PC-9 (cell line): ENCODE data around the gene FBLIM1. TPM values are rescaled to one million over a fixed set of nuclear protein-coding genes. Genes with fewer than 3 reads are reported as not detected.
A peak's percentile ranks its signal among the peaks of the same experiment; 100 is the strongest.

Experiments
- BruUV-seq: library from RNA; stranded (reverse); fragments of 400-500 nt; replicated peaks from 2 replicates; lab custom pipeline; 2021; lab: Mats Ljungman, UMichigan
- CTCF ChIA-PET: fragments of 300-600 bp; sonication (Branson Sonifier 250); formaldehyde crosslinking; loops from one replicate; lab custom pipeline; 2022; ENCODE audit warnings: antibody characterized with exemption; lab: Charles Lee
- POLR2A ChIA-PET: fragments of 300-600 bp; sonication (Branson Sonifier 250); formaldehyde crosslinking; loops from one replicate; lab custom pipeline; 2022; ENCODE audit warnings: antibody characterized with exemption; ENCODE audit not compliant: unreplicated experiment; lab: Charles Lee
- DNase-seq, 2 experiments: peaks; one replicate each; pipeline versions ENCODE4 v3.0.0 to v3.0.0-alpha.2; 2015 to 2022; ENCODE audit warnings: mixed read lengths in 1 of 2
- H2AFZ ChIP-seq: fragments of 200-600 bp; sonication (generic); 2 replicates; pipeline ENCODE4 v1.8.1; 2017; ENCODE audit warnings: antibody characterized with exemption
- H3F3A ChIP-seq: fragments of 200-600 bp; sonication (generic); 2 replicates; pipeline ENCODE4 v1.8.1; 2017; ENCODE audit warnings: antibody characterized with exemption, mild to moderate bottlenecking, low read depth; ENCODE audit not compliant: insufficient read depth
- H3K27ac ChIP-seq: fragments of 200-600 bp; sonication (generic); 2 replicates; pipeline ENCODE4 v1.6.1; 2016; ENCODE audit warnings: mixed run types
- H3K27me3 ChIP-seq: fragments of 200-600 bp; sonication (generic); 2 replicates; pipeline ENCODE4 v1.6.1; 2016; ENCODE audit warnings: low read depth, mixed run types; ENCODE audit not compliant: insufficient read depth
- H3K36me3 ChIP-seq: fragments of 200-600 bp; sonication (generic); 2 replicates; pipeline ENCODE4 v1.6.1; 2016; ENCODE audit warnings: low read depth, mixed run types
- H3K4me1 ChIP-seq: fragments of 200-600 bp; sonication (generic); replicated peaks from 2 replicates; pipeline ENCODE4 v1.6.1; 2016; ENCODE audit warnings: mixed run types; ENCODE audit not compliant: insufficient read depth
- H3K4me2 ChIP-seq: fragments of 200-600 bp; sonication (generic); 2 replicates; pipeline ENCODE4 v1.6.1; 2017; ENCODE audit warnings: mixed run types
- H3K4me3 ChIP-seq: fragments of 200-600 bp; sonication (generic); 2 replicates; pipeline ENCODE4 v1.6.1; 2016; ENCODE audit warnings: mixed run types
- H3K79me2 ChIP-seq: fragments of 200-600 bp; sonication (generic); 2 replicates; pipeline ENCODE4 v1.6.1; 2017; ENCODE audit warnings: low read depth, mixed run types
- H3K9me2 ChIP-seq: fragments of 200-600 bp; sonication (generic); 2 replicates; pipeline ENCODE4 v1.8.1; 2017; ENCODE audit warnings: mild to moderate bottlenecking; ENCODE audit not compliant: insufficient read depth
- H3K9me3 ChIP-seq: fragments of 200-600 bp; sonication (generic); 2 replicates; pipeline ENCODE4 v1.8.1; 2016; ENCODE audit warnings: low read depth; ENCODE audit not compliant: insufficient read depth
- H4K20me1 ChIP-seq: fragments of 200-600 bp; sonication (generic); 2 replicates; pipeline ENCODE4 v1.8.1; 2017; ENCODE audit not compliant: insufficient read depth
- EZH2 ChIP-seq: fragments of 200-600 bp; sonication (generic); IDR thresholded peaks from 2 replicates; pipeline ENCODE4 v1.8.0; 2017; ENCODE audit warnings: antibody characterized with exemption, low read depth
- intact Hi-C: fragments of 100-400 bp; cut with micrococcal nuclease; formaldehyde crosslinking; loops from one replicate; pipeline ENCODE4 v1.10.0; 2022; ENCODE audit not compliant: unreplicated experiment
- total RNA-seq: library from RNA; stranded (reverse); gene quantifications from 2 replicates; pipeline ENCODE4 v1.2.3, GENCODE V29; 2021
- TF ChIP-seq, protein P1 (sequence below): fragments of 200-600 bp; sonication (generic); conservative IDR thresholded peaks from 2 replicates; pipeline ENCODE4 v1.6.1; 2017; ENCODE audit warnings: mixed run types, antibody characterized with exemption, mild to moderate bottlenecking, moderate library complexity

The FBLIM1 gene
- total RNA-seq, 1 experiment from 2014 or later = 57.2 TPM

DNA sequence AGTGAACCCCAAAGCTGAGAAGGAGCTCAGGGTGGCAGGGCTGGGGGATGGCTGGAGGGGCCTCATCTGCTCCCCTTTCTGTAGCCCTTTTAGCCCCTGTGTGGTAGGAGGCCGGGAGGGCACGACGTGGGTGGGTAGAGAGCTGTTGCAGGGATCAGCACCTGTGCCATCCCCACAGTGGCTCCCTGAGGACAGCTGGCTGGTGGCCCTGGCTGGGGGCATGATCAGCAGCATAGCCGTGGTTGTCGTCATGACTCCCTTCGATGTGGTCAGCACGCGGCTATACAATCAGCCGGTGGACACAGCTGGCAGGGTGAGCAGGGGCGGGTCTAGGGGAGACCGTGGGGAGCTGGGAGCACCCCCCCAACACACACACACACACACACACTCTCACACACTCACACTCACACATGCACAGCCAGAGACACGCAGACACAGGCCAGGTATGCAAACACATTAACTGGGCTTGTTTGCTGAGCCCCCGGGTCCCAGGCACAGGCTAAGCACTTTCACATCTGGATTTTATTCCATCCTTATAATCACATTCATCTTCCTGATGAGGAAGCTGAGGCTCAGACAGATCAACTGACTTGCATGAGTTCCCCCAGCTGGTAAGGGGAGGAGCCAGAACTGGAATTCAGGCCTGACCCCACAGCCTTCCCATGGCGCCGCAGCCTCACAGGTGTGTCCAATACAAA, 20.0 kb upstream of the FBLIM1 start:
- Histone ChIP-seq H3K27ac (no peak overlapping the region), H3K9me3 (no peaks in the 10 kb centered on the region), H3K36me3 (no peaks in the 10 kb centered on the region), H2AFZ (no peak overlapping the region), H4K20me1 (no peaks in the 10 kb centered on the region), H3K4me3 (no peak overlapping the region), H3K27me3 (no peaks in the 10 kb centered on the region), H3K4me1 (no peaks in the 10 kb centered on the region), H3K9me2 (no peaks in the 10 kb centered on the region), H3F3A (no peaks in the 10 kb centered on the region), H3K79me2 (no peaks in the 10 kb centered on the region), H3K4me2 (no peak overlapping the region)
- BruUV-seq = no TSS peak
- intact Hi-C loops = no loop called here
- DNase-seq = no peak
- TF ChIP-seq, protein P1, sequence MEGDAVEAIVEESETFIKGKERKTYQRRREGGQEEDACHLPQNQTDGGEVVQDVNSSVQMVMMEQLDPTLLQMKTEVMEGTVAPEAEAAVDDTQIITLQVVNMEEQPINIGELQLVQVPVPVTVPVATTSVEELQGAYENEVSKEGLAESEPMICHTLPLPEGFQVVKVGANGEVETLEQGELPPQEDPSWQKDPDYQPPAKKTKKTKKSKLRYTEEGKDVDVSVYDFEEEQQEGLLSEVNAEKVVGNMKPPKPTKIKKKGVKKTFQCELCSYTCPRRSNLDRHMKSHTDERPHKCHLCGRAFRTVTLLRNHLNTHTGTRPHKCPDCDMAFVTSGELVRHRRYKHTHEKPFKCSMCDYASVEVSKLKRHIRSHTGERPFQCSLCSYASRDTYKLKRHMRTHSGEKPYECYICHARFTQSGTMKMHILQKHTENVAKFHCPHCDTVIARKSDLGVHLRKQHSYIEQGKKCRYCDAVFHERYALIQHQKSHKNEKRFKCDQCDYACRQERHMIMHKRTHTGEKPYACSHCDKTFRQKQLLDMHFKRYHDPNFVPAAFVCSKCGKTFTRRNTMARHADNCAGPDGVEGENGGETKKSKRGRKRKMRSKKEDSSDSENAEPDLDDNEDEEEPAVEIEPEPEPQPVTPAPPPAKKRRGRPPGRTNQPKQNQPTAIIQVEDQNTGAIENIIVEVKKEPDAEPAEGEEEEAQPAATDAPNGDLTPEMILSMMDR = no peak
- no peak for TF ChIP-seq EZH2
- CTCF ChIA-PET = interaction anchor here (0.6 kb wide), 2 partner anchors 65 to 136 kb away, joined by 4 to 8 read pairs; no protein-coding TSS in a partner anchor
- POLR2A ChIA-PET = no interaction called here

DNA sequence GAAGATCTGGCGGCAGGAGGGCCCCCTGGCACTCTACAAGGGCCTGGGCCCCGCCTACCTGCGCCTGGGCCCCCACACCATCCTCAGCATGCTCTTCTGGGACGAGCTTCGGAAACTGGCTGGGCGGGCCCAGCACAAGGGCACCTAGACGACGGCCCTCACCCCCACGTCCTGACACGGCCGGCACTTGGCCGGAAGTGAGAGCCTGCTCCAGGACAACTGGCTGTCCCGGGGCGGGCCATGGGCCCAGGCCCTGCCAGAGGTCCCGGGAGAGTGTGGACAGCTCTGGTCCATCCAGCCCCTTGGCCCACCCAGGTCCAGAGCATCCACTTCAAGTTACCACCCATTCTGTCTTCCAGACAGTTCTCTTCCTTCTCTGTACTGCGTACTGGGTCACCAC, 19.3 kb upstream of the FBLIM1 start:
- H3K79me2 ChIP-seq = no peaks in the 10 kb centered on the region
- ChIA-PET POLR2A (no interaction called here), CTCF (interaction anchor here (0.6 kb wide), 1 partner anchor 137 kb away, joined by 8 read pairs; no protein-coding TSS in a partner anchor)
- H4K20me1 ChIP-seq = no peaks in the 10 kb centered on the region
- H3K4me3 ChIP-seq = no peak overlapping the region
- H3K27me3 ChIP-seq = no peaks in the 10 kb centered on the region
- TF ChIP-seq, protein P1 = no peak
- TF ChIP-seq EZH2 = no peak
- intact Hi-C loops = no loop called here
- H2AFZ ChIP-seq = no peak overlapping the region
- no peak for DNase-seq
- BruUV-seq = no TSS peak
- no peaks in the 10 kb centered on the region for H3K9me2 ChIP-seq
- H3F3A ChIP-seq = no peaks in the 10 kb centered on the region
- no peak overlapping the region for H3K27ac ChIP-seq
- H3K4me1 ChIP-seq = no peaks in the 10 kb centered on the region
- no peaks in the 10 kb centered on the region for H3K36me3 ChIP-seq
- no peak overlapping the region for H3K4me2 ChIP-seq
- H3K9me3 ChIP-seq = no peaks in the 10 kb centered on the region

DNA sequence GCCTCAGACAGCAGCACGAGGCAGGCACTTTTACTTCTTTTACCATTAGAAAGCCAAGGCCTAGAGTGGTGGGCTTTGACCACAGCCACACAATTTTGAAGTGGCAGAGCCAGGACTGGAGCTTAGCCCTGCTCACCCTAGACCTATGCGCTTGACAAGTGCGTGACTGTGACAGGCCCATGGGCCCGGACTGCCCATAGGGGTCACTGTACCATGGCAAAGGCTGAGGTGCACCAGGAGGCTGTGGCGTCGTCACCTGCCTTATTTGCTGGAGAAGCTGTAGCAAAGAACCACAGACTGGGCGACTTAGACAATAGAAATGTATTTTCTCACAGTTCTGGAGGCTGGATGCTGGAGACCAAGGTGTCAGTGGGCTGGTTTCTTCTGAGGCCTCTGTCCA, 18.9 kb upstream of the FBLIM1 start:
- no peak overlapping the region for H2AFZ ChIP-seq
- no peak overlapping the region for H3K27ac ChIP-seq
- no peaks in the 10 kb centered on the region for H4K20me1 ChIP-seq
- POLR2A ChIA-PET = interaction anchor here (0.7 kb wide), 1 partner anchor 61 kb away, joined by 3 read pairs; no protein-coding TSS in a partner anchor
- TF ChIP-seq EZH2 = no peak
- TF ChIP-seq, protein P1 = 0 out of 2 replicates have a peak, but pooled peaks have one; percentile 13
- intact Hi-C loops = loop anchor here (2.0 to 5.0 kb wide), 3 partner anchors 142 to 467 kb away; no protein-coding TSS in a partner anchor
- no peaks in the 10 kb centered on the region for H3K79me2 ChIP-seq
- H3K4me3 ChIP-seq = no peak overlapping the region
- no peaks in the 10 kb centered on the region for H3K36me3 ChIP-seq
- CTCF ChIA-PET = no interaction called here
- H3F3A ChIP-seq = no peaks in the 10 kb centered on the region
- DNase-seq = no peak
- no peak overlapping the region for H3K4me2 ChIP-seq
- BruUV-seq = no TSS peak
- H3K27me3 ChIP-seq = no peaks in the 10 kb centered on the region
- H3K9me3 ChIP-seq = no peaks in the 10 kb centered on the region
- no peaks in the 10 kb centered on the region for H3K4me1 ChIP-seq
- no peaks in the 10 kb centered on the region for H3K9me2 ChIP-seq
